GM23248 (cell line): ENCODE data around the gene THG1L.

ENCODE experiments used
- EZH2 ChIP-seq: fragments of 200-600 bp; sonication (generic); IDR thresholded peaks from 2 replicates; pipeline ENCODE4 v1.6.1; 2018; ENCODE audit warnings: antibody characterized with exemption, mild to moderate bottlenecking; ENCODE audit not compliant: insufficient read depth, poor library complexity, severe bottlenecking
- EZH2phosphoT487 ChIP-seq: fragments of 200-600 bp; sonication (generic); IDR thresholded peaks from 2 replicates; pipeline ENCODE4 v1.6.1; 2018; ENCODE audit warnings: antibody characterized with exemption, moderate library complexity, mild to moderate bottlenecking, low read depth; ENCODE audit not compliant: insufficient read depth

DNA sequence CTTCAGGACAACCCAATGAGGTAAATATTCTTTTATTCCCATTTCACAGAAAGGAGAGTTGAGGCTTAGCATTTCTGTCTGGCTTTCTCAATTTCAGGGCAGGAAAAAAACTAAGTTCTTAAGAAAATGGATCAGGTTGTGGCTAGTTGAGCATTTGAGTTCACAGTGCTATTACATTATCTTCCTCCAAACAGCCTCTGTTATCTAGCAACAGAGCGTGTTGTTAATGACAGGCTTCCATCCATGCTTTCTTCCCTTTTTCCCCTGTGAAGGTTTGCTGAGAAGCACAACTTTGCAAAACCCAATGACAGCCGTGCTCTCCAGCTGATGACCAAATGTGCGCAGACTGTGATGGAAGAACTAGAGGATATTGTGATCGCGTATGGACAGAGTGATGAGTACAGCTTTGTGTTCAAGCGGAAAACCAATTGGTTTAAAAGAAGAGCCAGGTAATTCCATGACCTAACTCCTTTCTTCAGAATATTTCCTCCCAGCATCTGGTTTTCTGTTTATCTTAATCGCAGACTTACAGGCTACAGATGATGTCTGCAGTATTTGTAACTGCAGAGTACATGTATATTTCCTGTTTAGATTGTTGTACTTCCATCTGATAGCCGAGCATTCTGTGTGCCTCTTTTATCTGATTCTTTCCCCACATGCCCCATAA lies 1.5 kb downstream of the THG1L start:
- TF ChIP-seq EZH2 = no peak
- TF ChIP-seq EZH2phosphoT487 = no peak
